Measurements from ENCODE around the gene DNM3.
"Not testable (repeated sequence)": the region's sequence is repeated elsewhere in the genome, so short reads cannot be mapped to it uniquely, and the experiment has no call there.

Gene DNM3

GRCh38 chr1:172276120-172276818 lies 435.0 kb downstream of the DNM3 start:
- no peak for DNase-seq (ENCODE audit: low read depth in 2 of 2)

GRCh38 chr1:172277275-172277674 lies 436.0 kb downstream of the DNM3 start:
- peak; percentile 72 for DNase-seq (ENCODE audit: low read depth in 2 of 2)

- DNase-seq (ENCODE audit: low read depth in 2 of 2), result no peak
Measured at GRCh38 chr1:172277989-172278388, 436.7 kb downstream of the DNM3 start.

- DNase-seq (ENCODE audit: low read depth in 2 of 2), result peak in 1 of 2 experiments; percentile 32
Measured at GRCh38 chr1:172278478-172278877, 437.2 kb downstream of the DNM3 start.

- DNase-seq (ENCODE audit: low read depth in 2 of 2), result no peak
Measured at GRCh38 chr1:172279939-172280636, 438.8 kb downstream of the DNM3 start.

- DNase-seq (ENCODE audit: low read depth in 2 of 2), result no peak
Measured at GRCh38 chr1:172283766-172284165, 442.5 kb downstream of the DNM3 start.

GRCh38 chr1:172286629-172287076 lies 445.4 kb downstream of the DNM3 start:
- DNase-seq (ENCODE audit: low read depth in 2 of 2), result peak; percentile 64 to 69

- DNase-seq (ENCODE audit: low read depth in 2 of 2), result no peak
Measured at GRCh38 chr1:172287208-172287607, 445.9 kb downstream of the DNM3 start.

GRCh38 chr1:172288581-172288980 lies 447.3 kb downstream of the DNM3 start:
- DNase-seq (ENCODE audit: low read depth in 2 of 2), result peak; percentile 42 to 62

- DNase-seq (ENCODE audit: low read depth in 2 of 2), result no peak
Measured at GRCh38 chr1:172289448-172289847, 448.1 kb downstream of the DNM3 start.

GRCh38 chr1:172292840-172293239 lies 451.5 kb downstream of the DNM3 start:
- DNase-seq (ENCODE audit: low read depth in 2 of 2), result no peak

GRCh38 chr1:172293429-172293828 lies 452.1 kb downstream of the DNM3 start:
- DNase-seq (ENCODE audit: low read depth in 2 of 2), result peak; percentile 61 to 63

- DNase-seq (ENCODE audit: low read depth in 2 of 2), result no peak
Measured at GRCh38 chr1:172298141-172298540, 456.8 kb downstream of the DNM3 start.

- no peak for DNase-seq (ENCODE audit: low read depth in 2 of 2)
Measured at GRCh38 chr1:172298911-172299310, 457.6 kb downstream of the DNM3 start.

- DNase-seq (ENCODE audit: low read depth in 2 of 2), result no peak
Measured at GRCh38 chr1:172299515-172299914, 458.2 kb downstream of the DNM3 start.

- DNase-seq (ENCODE audit: low read depth in 2 of 2), result not testable (repeated sequence)
Measured at GRCh38 chr1:172307508-172307907, 466.2 kb downstream of the DNM3 start.

- DNase-seq (ENCODE audit: low read depth in 2 of 2), result no peak
Measured at GRCh38 chr1:172308142-172308541, 466.8 kb downstream of the DNM3 start.

- no peak for DNase-seq (ENCODE audit: low read depth in 2 of 2)
Measured at GRCh38 chr1:172308577-172308976, 467.3 kb downstream of the DNM3 start.

GRCh38 chr1:172320733-172321132 lies 479.4 kb downstream of the DNM3 start:
- peak in 1 of 2 experiments; percentile 54 for DNase-seq (ENCODE audit: low read depth in 2 of 2)

GRCh38 chr1:172321451-172321850 lies 480.2 kb downstream of the DNM3 start:
- peak; percentile 56 to 64 for DNase-seq (ENCODE audit: low read depth in 2 of 2)

- peak; percentile 95 for DNase-seq (ENCODE audit: low read depth in 2 of 2)
Measured at GRCh38 chr1:172322219-172323061, 481.1 kb downstream of the DNM3 start.

GRCh38 chr1:172323686-172324085 lies 482.4 kb downstream of the DNM3 start:
- DNase-seq (ENCODE audit: low read depth in 2 of 2), result no peak

Measured in fibroblast of skin of left biceps (primary cell).